IMR-90 (cell line): ENCODE measurements around the gene CEP85.

Source experiments
- CTCF ChIP-seq: conservative IDR thresholded peaks from 2 replicates; pipeline ENCODE4 v1.5.1; 2012; ENCODE audit warnings: mild to moderate bottlenecking, low read depth, low read length, improper control_type of control experiment
- MXI1 ChIP-seq: IDR thresholded peaks from 2 replicates; pipeline ENCODE4 v1.6.1; 2012; ENCODE audit warnings: low read depth, mild to moderate bottlenecking, low read length, moderate library complexity, borderline replicate concordance
- POLR2A ChIP-seq: IDR thresholded peaks from 2 replicates; pipeline ENCODE4 v1.6.1; 2012; ENCODE audit warnings: mild to moderate bottlenecking, low read depth, low read length

- no peak for TF ChIP-seq CTCF
- TF ChIP-seq POLR2A = no peak
- no peak for TF ChIP-seq MXI1
Measured at GRCh38 chr1:26195805-26196204, 38.2 kb upstream of the CEP85 start.
